Pancreas (tissue), 10 donors: ENCODE results near the gene ZNF639. TPM values are rescaled to one million over a fixed set of nuclear protein-coding genes. Genes with fewer than 3 reads are reported as not detected.
A peak's percentile ranks its signal among the peaks of the same experiment; 100 is the strongest.

ENCODE experiments used
- ATAC-seq, 4 donors: fragments of 200-7000 bp; cut with Tn5 transposase; one replicate each; pipeline versions ENCODE4 v1.8.0 to v1.9.1; 2020; ENCODE audit warnings: mild to moderate bottlenecking in 4 of 4, moderate library complexity in 4 of 4
- DNase-seq, 6 donors: peaks; one replicate each; pipeline ENCODE4 v3.0.0-alpha.2; 2020
- FAIRE-seq: peaks from 2 replicates; lab custom pipeline; 2012; peaks lifted over from hg19 to GRCh38; lab: Jason Lieb, UNC
- H3K27ac ChIP-seq, 4 donors: fragments of 200-600 bp; sonication (generic); 1 replicate in 3 of 4; 2 replicates in 1 of 4; pipeline versions ENCODE4 v1.5.0 to v1.8.0; 2020
- H3K27me3 ChIP-seq, 4 donors: fragments of 200-600 bp; one replicate each; pipeline ENCODE4 v1.8.0; 2021
- H3K36me3 ChIP-seq, 3 donors: fragments of 200-600 bp; sonication (generic) in 1 of 3; one replicate each; pipeline versions ENCODE4 v1.5.0 to v1.8.0; 2020 to 2021
- H3K4me1 ChIP-seq, 3 donors: fragments of 200-600 bp; one replicate each; pipeline ENCODE4 v1.8.0; 2021
- H3K4me3 ChIP-seq, 4 donors: fragments of 200-600 bp; sonication (generic) in 2 of 4; one replicate each; pipeline versions ENCODE4 v1.5.0 to v1.8.0; 2020 to 2021
- H3K9me3 ChIP-seq, 4 donors: fragments of 200-600 bp; one replicate each; pipeline ENCODE4 v1.8.0; 2021
- WGBS, 2 donors: extraction: QIAGEN DNeasy Blood & Tissue Kit; methylation state at CpG; one replicate each; pipeline ENCODE4 v1.1.7; 2013; 5-methylcytosine and 5-hydroxymethylcytosine counted together
- intact Hi-C, 3 donors: fragments of 100-400 bp; cut with DNase I; formaldehyde crosslinking; loops; one replicate each; pipeline versions ENCODE4 v1.11.1 to v1.14.2; 2022
- polyA plus RNA-seq, 2 donors: library from polyadenylated mRNA; stranded (reverse); fragments of 200-250 nt; gene quantifications; one replicate each; pipeline ENCODE4 v1.2.3, GENCODE V29; 2013
- total RNA-seq, 6 donors: library from RNA; stranded (reverse); fragmentation: NEBNext Ultra II Directional in 4 of 6; extraction: Animal tissue kit (Norgen Biotek cat#: 25700) in 4 of 6; gene quantifications; one replicate each; pipeline versions ENCODE4 v1.2.1 to v1.2.4, GENCODE V29; 2021 to 2023
- TF ChIP-seq, protein P1 (sequence below), 4 donors: fragments of 200-600 bp; sonication (generic) in 3 of 4; IDR thresholded peaks; one replicate each; pipeline versions ENCODE4 v1.5.0 to v1.8.0; 2021; ENCODE audit warnings: antibody characterized with exemption in 4 of 4
- donor health status: healthy with polysubstance abuse.
- donor health status: DM: no; HTN: no; CAD: no; lungs with moderate emphysema.
- donor health status: DM: no; HTN: no; CAD: no.
- donor health status: control.
- donor health status: control.
- donor health status: Bipolar disorder and iron deficiency.
- donor health status: DM: yes; HTN: yes; CAD: no.
- donor health status: DM: no; HTN: no; CAD: no.
- donor health status: DM: no; HTN: no; CAD: no.
- donor health status: DM: yes; HTN: yes; CAD: no.

ZNF639 gene
- total and polyA plus RNA-seq, 8 donors: 7.4 to 18.2 (median 13.2) TPM

DNA sequence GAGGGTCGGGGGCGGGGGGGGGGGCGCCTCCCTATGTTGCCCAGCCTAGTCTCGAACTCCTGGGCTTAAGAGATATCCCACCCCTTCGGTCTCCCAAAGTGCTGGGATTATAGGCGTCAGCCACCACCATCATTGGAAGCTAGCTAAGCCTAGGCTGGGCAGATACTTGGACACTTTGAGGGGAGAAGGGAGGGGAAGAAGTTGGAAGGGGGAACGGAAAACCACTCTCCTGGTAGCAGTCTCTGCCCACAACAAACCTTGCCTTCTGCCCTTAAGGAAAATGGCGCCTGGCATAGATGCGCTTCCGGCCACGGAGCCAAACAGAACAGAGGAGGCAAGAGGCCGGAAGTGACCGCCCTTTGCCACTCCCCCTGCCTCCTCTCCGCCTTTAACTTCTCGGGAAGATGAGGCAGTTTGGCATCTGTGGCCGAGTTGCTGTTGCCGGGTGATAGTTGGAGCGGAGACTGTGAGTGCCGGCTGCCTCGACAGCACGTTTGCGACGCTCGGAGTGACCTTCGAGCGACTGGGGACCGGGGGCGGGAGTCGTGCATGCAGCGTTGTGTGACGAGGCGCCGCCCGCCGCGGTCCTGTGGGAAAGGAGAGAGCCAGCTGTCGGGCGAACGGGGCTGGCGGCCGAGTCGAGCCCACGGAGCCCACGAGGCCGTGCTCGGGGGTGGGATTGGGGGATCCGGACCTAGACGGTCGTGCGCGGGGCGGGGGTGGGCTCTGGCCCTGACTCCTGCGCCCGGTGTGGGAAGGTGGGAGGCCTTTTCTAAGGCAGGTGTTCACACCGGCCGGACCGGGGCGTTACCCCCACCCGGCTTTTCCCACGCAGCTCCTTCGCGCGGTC lies 24.7 kb downstream of the ZNF639 start, which contains the start of gene MFN1:
TSS of gene MFN1 (plus strand) at position 365 of the 850 bp plus-strand sequence. CDS start 1,143 bp downstream, outside the sequence.
- H3K27ac ChIP-seq: peak within 1 kb of the TSS; percentile 74 to 85 (median 78)
- H3K27me3 ChIP-seq: no peaks in the 10 kb centered on the region
- TF ChIP-seq, protein P1, sequence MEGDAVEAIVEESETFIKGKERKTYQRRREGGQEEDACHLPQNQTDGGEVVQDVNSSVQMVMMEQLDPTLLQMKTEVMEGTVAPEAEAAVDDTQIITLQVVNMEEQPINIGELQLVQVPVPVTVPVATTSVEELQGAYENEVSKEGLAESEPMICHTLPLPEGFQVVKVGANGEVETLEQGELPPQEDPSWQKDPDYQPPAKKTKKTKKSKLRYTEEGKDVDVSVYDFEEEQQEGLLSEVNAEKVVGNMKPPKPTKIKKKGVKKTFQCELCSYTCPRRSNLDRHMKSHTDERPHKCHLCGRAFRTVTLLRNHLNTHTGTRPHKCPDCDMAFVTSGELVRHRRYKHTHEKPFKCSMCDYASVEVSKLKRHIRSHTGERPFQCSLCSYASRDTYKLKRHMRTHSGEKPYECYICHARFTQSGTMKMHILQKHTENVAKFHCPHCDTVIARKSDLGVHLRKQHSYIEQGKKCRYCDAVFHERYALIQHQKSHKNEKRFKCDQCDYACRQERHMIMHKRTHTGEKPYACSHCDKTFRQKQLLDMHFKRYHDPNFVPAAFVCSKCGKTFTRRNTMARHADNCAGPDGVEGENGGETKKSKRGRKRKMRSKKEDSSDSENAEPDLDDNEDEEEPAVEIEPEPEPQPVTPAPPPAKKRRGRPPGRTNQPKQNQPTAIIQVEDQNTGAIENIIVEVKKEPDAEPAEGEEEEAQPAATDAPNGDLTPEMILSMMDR (IDR thresholded peaks at IDR 0.05): no peak
- ATAC-seq (peak; percentile 98 to 100 (median 98)), FAIRE-seq (peak; percentile 86), DNase-seq (peak; percentile 87 to 95 (median 94))
- 0 to 1% methylated on average over 57 to 63 of the region's 63 CpGs for WGBS, 2 donors
- no peaks in the 10 kb centered on the region for H3K9me3 ChIP-seq
- H3K36me3 ChIP-seq: peaks cover 0 to 9% (median 0%) of the 10 kb centered on the region in 3 donors
- H3K4me1 ChIP-seq: peaks cover 0 to 10% (median 6%) of the 10 kb centered on the region in 3 donors
- intact Hi-C loops: no loop called here
- H3K4me3 ChIP-seq: peak within 1 kb of the TSS; percentile 72 to 77 (median 75)

DNA sequence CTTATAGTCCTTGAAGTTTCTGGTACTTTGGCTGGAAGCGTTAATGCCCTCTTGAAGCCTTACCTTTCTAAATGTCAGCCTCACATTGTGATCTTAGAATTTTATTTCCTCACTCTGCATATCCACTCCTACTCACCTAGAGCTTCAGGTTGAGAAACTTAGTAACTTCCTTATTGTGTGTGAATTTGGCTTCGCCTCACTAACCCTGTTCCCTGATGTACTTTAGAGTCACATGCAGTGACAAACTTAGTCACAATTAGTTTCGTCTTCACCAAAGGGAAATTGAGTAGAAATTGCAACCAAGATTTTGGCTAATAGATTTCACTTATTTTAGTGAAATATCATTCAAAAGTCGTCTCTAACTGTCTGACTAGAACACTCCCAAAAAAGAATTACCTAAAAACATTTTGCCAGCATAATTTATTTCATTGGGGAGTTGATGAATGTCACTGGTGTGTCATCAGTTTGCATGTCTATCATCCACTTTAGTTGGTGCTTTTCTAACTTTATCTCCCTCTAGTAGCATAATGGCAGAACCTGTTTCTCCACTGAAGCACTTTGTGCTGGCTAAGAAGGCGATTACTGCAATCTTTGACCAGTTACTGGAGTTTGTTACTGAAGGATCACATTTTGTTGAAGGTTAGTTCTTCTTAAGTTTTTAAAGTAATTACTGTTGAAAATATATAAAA lies 25.6 kb downstream of the ZNF639 start:
- Histone ChIP-seq H3K36me3 (peaks cover 0 to 13% (median 0%) of the 10 kb centered on the region in 3 donors), H3K27me3 (no peaks in the 10 kb centered on the region), H3K4me1 (peaks cover 0 to 10% (median 6%) of the 10 kb centered on the region in 3 donors), H3K4me3 (peak overlapping the region; percentile 72 to 77 (median 75)), H3K27ac (peak overlapping the region; percentile 74 to 85 (median 78)), H3K9me3 (no peaks in the 10 kb centered on the region)
- intact Hi-C loops: no loop called here
- DNase-seq (no peak), ATAC-seq (peak in 3 of 4 donors; percentile 16 to 41 (median 34)), FAIRE-seq (no peak)
- TF ChIP-seq, protein P1 (IDR thresholded peaks at IDR 0.05): no peak
- 9 to 13% methylated on average over 5 of the region's 5 CpGs for WGBS, 2 donors

DNA sequence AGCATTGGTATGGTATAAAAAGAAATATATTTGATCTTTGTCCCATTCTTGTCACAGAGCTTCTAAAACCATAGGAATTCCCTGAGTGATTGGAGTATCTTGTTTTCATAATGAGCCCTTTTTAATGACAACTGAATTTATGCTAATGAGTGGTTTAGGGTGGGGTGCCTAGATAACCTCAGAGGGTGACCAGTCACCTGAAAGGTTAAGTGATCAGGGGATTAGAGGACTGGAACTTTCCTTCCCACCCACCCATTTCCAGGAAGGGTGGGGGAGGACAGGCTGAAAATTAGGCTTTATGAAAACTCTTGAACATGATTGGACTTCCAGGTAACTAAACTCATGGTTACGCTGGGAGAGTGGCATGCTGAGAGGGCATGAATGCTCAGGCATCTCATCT lies 33.2 kb downstream of the ZNF639 start:
- TF ChIP-seq, protein P1 (IDR thresholded peaks at IDR 0.05): no peak
- no peak for ATAC-seq
- 94 to 96% methylated on average over 1 of the region's 1 CpG for WGBS, 2 donors

DNA sequence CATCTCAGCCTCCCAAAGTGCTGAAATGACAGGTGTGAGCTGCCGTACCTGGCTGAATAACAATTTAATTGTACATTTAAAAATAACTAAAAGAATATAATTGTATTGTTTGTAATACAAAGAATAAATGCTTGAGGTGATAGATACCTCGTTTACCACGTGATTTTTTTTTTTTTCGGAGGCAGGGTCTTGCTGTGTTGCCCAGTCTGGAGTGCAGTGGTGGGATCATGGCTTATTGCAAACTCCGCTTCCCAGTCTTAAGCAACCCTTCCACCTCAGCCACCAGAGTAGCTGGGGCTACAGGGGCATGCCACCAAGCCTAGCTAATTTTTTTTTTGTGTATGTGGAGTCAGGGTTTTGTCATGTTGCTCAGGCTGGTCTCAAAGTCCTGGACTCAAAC lies 40.5 kb downstream of the ZNF639 start:
- Histone ChIP-seq H3K4me3 (no peak overlapping the region), H3K36me3 (peaks cover 0 to 69% (median 13%) of the 10 kb centered on the region in 3 donors), H3K27me3 (no peaks in the 10 kb centered on the region), H3K4me1 (no peaks in the 10 kb centered on the region), H3K9me3 (no peaks in the 10 kb centered on the region), H3K27ac (no peak overlapping the region)
- FAIRE-seq (no peak), ATAC-seq (no peak), DNase-seq (no peak)
- 92 to 94% methylated on average over 5 of the region's 5 CpGs for WGBS, 2 donors
- TF ChIP-seq, protein P1 (IDR thresholded peaks at IDR 0.05): no peak
- intact Hi-C loops: no loop called here

More for the DNA sequence above, 33.2 kb downstream of the ZNF639 start:
- H3K27ac ChIP-seq: no peak overlapping the region
- FAIRE-seq (no peak), DNase-seq (no peak)
- no peaks in the 10 kb centered on the region for H3K9me3 ChIP-seq
- no peaks in the 10 kb centered on the region for H3K4me1 ChIP-seq
- peaks cover 0 to 69% (median 11%) of the 10 kb centered on the region in 3 donors for H3K36me3 ChIP-seq
- no peaks in the 10 kb centered on the region for H3K27me3 ChIP-seq
- no peak overlapping the region for H3K4me3 ChIP-seq
- intact Hi-C loops: no loop called here
